IMR-90 (cell line): ENCODE measurements around the gene MAP1A.

Experiments
- NFE2L2 ChIP-seq: fragments of 150-350 bp; IDR thresholded peaks from 2 replicates; pipeline ENCODE4 v1.6.1; 2016; ENCODE audit warnings: low read depth, mild to moderate bottlenecking, low read length
- RFX5 ChIP-seq: IDR thresholded peaks from 2 replicates; pipeline ENCODE4 v1.8.0; 2012; ENCODE audit warnings: low read depth, mild to moderate bottlenecking, low read length, moderate library complexity
- TF ChIP-seq, protein P1 (sequence below): conservative IDR thresholded peaks from 2 replicates; pipeline ENCODE4 v1.5.1; 2012; ENCODE audit warnings: mild to moderate bottlenecking, low read depth, low read length, improper control_type of control experiment

DNA sequence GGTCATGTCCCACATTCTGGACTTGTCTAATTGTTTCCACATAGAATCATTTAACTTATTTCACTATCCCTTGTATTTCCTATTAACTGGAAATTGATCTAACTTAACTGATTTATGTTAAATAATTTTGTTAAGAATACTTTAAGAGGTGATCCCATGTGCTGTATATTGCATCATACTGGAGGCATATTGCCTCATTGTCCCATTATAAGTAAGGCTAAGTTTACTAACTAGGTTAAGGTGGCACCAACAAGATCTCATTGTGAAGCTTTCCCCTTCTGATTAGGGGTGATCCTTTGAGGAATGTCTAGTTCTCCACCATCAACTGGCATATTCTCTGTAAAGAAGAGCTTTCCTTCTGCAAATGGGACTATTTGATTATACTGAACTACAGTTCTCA, 24.4 kb downstream of the MAP1A start:
- no peak for TF ChIP-seq RFX5
- TF ChIP-seq, protein P1, sequence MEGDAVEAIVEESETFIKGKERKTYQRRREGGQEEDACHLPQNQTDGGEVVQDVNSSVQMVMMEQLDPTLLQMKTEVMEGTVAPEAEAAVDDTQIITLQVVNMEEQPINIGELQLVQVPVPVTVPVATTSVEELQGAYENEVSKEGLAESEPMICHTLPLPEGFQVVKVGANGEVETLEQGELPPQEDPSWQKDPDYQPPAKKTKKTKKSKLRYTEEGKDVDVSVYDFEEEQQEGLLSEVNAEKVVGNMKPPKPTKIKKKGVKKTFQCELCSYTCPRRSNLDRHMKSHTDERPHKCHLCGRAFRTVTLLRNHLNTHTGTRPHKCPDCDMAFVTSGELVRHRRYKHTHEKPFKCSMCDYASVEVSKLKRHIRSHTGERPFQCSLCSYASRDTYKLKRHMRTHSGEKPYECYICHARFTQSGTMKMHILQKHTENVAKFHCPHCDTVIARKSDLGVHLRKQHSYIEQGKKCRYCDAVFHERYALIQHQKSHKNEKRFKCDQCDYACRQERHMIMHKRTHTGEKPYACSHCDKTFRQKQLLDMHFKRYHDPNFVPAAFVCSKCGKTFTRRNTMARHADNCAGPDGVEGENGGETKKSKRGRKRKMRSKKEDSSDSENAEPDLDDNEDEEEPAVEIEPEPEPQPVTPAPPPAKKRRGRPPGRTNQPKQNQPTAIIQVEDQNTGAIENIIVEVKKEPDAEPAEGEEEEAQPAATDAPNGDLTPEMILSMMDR, result no peak
- no peak for TF ChIP-seq NFE2L2
